ENCODE data around the gene ESPNL.

ESPNL gene

GRCh38 chr2:238155761-238156694 lies 55.9 kb downstream of the ESPNL start:
- no peak for DNase-seq (ENCODE audit: low read depth in 4 of 4, low spot score in 1 of 4)

GRCh38 chr2:238157506-238158017 lies 57.4 kb downstream of the ESPNL start:
- DNase-seq (ENCODE audit: low read depth in 4 of 4, low spot score in 1 of 4), result no peak

- DNase-seq (ENCODE audit: low read depth in 4 of 4, low spot score in 1 of 4), result no peak
Measured at GRCh38 chr2:238158018-238158508, 57.9 kb downstream of the ESPNL start.

- DNase-seq (ENCODE audit: low read depth in 4 of 4, low spot score in 1 of 4), result peak; percentile 23 to 40 (median 31)
Measured at GRCh38 chr2:238158509-238159070, 58.5 kb downstream of the ESPNL start, which contains the start of gene ERFE. TSS of gene ERFE (plus strand) at chr2:238158970. CDS start at chr2:238159008, 38 bp downstream.

- DNase-seq (ENCODE audit: low read depth in 4 of 4, low spot score in 1 of 4), result no peak
Measured at GRCh38 chr2:238159071-238159539, 59.0 kb downstream of the ESPNL start.

- DNase-seq (ENCODE audit: low read depth in 4 of 4, low spot score in 1 of 4), result no peak
Measured at GRCh38 chr2:238159661-238160205, 59.6 kb downstream of the ESPNL start.

GRCh38 chr2:238160206-238161129 lies 60.3 kb downstream of the ESPNL start:
- no peak for DNase-seq (ENCODE audit: low read depth in 4 of 4, low spot score in 1 of 4)

GRCh38 chr2:238161291-238162051 lies 61.3 kb downstream of the ESPNL start:
- no peak for DNase-seq (ENCODE audit: low read depth in 4 of 4, low spot score in 1 of 4)

- DNase-seq (ENCODE audit: low read depth in 4 of 4, low spot score in 1 of 4), result no peak
Measured at GRCh38 chr2:238162251-238162845, 62.2 kb downstream of the ESPNL start.

GRCh38 chr2:238162846-238163441 lies 62.8 kb downstream of the ESPNL start:
- no peak for DNase-seq (ENCODE audit: low read depth in 4 of 4, low spot score in 1 of 4)

- no peak for DNase-seq (ENCODE audit: low read depth in 4 of 4, low spot score in 1 of 4)
Measured at GRCh38 chr2:238163481-238164198, 63.5 kb downstream of the ESPNL start.

- no peak for DNase-seq (ENCODE audit: low read depth in 4 of 4, low spot score in 1 of 4)
Measured at GRCh38 chr2:238164906-238165287, 64.8 kb downstream of the ESPNL start.

- DNase-seq (ENCODE audit: low read depth in 4 of 4, low spot score in 1 of 4), result no peak
Measured at GRCh38 chr2:238165288-238165921, 65.3 kb downstream of the ESPNL start.

GRCh38 chr2:238166391-238167343 lies 66.5 kb downstream of the ESPNL start:
- no peak for DNase-seq (ENCODE audit: low read depth in 4 of 4, low spot score in 1 of 4)

GRCh38 chr2:238167344-238167715 lies 67.2 kb downstream of the ESPNL start:
- DNase-seq (ENCODE audit: low read depth in 4 of 4, low spot score in 1 of 4), result no peak

- DNase-seq (ENCODE audit: low read depth in 4 of 4, low spot score in 1 of 4), result no peak
Measured at GRCh38 chr2:238167761-238168160, 67.6 kb downstream of the ESPNL start.

All from stimulated activated CD4-positive, alpha-beta T cell treated with anti-CD3 and anti-CD28 coated beads, Interleukin-1b, Interleukin-23, amount 100 ng/mL, for 24 hours (primary cell).